Putamen (tissue), 1 donor: ENCODE results near the gene SLC7A6OS.

Experiments
- DNase-seq: peaks from one replicate; pipeline ENCODE4 v3.0.0-alpha.2; 2016; ENCODE audit warnings: low spot score

SLC7A6OS gene

DNA sequence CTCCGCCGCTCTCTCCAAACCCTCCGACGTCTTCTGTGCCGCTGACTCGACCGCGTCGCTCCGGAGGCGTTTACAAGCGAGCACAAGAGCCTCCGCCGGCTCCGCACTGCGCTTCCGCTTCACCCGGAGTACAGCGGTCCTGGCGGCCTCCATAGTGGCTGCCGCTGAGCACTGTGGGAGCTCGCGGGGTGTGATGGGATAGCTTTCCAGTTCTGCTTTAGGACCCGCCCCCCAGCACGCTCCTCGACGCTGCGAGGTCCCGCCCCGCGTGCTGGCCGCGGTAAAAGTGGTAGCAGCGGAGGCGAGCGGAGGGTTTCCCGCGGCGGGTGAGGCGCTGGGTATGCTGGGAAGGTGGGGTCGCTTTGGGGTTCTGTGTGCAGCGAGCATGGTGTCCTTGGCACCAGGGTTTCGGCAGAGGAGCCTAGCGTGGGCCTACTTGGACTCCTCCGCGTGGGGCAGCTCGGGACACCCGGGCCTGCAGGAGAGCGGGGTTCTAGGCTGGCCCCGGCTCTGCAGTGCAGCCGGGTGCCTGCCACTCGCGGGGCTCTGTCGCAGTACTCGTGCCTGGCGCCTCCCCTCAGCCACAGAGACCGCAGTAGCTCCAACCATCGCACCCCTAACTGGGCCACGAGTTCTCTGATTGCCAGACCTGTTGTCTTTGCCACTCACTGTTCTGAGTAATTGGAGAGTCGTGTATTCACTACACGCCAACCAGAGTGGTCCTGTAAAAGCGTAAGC, at the start of gene SLC7A6OS, which contains the start of gene PRMT7:
SLC7A6OS (minus strand) TSS at position 173 of the 738 bp plus-strand sequence; CDS start at position 153, 20 bp downstream.
PRMT7 (plus strand) TSS at position 246 of the 738 bp plus-strand sequence. CDS start 4,961 bp downstream, outside the sequence.
- peak; percentile 90 for DNase-seq

DNA sequence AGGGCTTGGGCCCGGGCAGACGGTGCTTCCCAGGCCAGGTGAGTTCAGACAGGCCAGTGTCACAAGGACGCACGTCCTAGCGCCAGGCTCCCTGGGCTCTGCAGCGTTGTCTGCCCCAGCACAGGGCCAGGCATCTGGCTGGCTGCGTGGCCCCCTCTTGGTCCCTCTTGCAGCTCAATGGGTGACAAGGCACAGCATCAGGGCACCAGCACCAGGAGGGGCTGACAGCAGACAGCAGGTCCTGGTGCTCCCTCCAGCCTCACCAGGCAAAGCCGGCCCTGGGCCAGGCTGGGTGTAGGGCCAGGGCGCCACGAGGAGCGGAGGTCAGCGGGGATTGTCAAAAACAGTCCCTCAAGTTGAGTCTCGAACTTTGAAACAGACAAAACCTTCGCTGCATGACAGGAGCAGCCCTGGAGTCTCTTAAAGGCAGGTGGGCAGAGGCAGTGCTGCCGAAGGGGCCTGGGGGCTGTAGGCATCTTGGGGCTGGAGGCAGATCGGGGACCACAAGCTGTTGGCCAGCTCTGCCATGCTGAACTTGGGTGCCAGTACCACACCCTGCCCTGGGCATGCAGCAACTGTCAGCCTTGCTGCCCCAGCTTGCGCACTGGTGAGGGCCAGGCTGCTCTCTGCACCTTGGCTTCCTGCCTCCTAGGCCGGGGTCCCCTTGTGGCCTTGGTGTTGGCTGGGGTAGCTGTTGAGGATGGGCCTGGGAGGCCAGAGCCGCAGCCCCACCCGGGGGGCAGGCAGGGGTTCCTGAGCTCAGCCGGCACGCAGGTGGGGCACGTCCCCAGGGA, 48.8 kb upstream of the SLC7A6OS start:
- DNase-seq, result no peak

DNA sequence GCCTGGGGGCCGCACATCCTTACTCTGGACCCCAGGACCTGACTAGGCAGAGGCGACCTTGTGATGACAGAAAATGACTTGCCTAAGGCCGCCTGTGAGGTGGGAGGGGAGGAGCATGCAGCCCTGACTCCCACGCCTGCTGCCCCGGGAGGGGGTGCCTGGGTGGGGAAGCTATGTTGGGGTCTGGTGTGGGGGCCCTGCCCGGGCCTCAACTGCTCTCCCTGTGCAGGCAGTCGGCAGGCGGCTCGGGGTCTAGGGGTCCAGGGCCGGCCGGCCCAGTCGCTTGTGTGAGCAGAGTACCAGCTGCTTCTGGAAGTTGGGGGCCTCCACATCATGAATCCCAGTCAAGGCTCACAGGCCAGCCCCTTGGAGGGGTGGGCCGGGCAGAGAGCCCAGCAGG, 48.2 kb upstream of the SLC7A6OS start:
- DNase-seq, result no peak

DNA sequence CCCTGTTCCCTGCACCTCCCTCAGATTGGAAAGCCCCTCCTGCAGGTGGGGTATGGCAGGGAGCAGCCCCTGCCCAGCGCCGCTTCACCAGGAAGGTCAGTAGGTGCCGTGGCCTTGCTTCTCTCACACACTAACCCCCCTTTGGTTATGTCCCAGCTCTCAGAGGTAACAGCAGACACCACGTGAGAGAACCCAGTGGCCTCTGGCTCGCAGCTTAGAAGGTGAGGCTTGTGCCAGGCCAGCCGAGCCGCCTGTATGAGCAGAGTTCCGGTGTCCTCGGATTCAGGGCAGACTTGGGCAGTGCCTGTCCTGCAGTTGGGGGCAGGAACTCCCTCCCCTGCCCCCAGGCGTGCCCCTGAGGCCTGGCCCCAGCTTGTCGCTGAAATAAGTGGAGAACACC, 47.2 kb upstream of the SLC7A6OS start:
- DNase-seq, result no peak

DNA sequence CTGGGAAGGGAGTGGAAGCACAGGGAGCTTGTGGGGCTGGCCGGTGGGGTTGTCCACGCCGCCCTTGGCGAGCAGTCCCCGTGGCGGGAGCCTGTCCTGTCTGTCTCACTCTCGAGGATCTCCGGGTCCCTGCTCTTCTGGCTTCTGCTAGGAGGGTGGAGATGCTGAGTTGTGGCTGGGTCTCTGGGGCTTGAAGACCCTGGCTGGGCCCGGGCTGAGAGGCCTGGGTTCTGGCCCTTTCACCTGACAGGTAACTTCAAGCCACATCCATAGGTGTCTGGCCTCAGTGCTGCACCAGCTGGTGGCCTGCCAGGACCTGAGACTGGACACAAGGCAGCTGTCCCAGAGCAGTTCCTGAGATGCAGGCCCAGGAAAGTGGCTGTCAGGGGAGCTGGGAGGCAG, 46.8 kb upstream of the SLC7A6OS start:
- DNase-seq, result no peak

DNA sequence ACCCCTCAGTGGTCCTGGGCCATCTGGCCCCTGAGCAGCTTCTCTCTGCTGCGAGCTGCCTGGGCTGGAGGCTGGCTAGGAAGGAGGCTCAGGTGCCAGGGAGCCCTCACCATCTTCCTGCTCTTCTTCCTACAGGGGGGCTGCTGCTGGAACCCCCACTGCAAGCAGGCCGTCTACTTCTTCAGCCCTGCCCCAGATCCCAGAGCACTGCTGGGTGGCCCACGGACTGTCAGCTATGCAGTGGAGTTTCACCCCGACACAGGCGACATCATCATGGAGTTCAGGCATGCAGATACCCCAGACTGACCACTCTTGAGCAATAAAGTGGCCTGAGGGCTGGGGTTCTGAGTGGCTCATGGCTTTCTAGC, 46.2 kb upstream of the SLC7A6OS start:
- no peak for DNase-seq

DNA sequence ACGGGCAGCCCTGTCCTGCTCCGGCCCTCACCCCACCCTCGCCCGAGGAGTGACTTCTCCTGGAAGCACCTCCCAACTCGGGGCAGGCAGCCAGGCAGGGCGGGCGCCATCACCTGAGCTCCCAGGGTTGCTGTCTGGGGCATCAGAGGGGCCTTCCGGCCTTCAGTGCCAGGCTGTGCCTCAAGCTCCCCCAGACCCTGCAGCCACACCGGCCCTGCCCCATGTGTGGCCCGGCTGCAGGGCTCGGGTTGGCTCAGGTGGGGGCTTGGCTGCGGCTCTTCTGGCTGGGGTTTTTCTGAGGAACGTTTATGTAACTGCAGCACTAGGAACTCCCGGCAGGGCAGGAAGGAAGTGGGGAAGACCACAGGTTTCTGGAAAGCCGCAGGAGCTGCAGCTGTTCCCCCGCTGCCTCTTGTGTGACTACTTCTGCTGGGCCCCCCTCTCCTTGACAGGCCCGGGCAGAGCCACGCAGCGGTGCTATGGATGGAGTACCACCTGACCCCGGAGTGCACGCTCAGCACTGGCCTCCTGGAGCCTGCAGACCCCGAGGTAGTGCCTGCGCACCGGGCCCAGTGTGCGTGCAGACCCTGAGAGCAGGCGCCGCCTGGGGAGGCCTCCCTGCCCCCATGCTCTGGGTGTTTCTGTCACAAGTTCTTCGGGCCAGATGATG, 45.6 kb upstream of the SLC7A6OS start:
- no peak for DNase-seq

DNA sequence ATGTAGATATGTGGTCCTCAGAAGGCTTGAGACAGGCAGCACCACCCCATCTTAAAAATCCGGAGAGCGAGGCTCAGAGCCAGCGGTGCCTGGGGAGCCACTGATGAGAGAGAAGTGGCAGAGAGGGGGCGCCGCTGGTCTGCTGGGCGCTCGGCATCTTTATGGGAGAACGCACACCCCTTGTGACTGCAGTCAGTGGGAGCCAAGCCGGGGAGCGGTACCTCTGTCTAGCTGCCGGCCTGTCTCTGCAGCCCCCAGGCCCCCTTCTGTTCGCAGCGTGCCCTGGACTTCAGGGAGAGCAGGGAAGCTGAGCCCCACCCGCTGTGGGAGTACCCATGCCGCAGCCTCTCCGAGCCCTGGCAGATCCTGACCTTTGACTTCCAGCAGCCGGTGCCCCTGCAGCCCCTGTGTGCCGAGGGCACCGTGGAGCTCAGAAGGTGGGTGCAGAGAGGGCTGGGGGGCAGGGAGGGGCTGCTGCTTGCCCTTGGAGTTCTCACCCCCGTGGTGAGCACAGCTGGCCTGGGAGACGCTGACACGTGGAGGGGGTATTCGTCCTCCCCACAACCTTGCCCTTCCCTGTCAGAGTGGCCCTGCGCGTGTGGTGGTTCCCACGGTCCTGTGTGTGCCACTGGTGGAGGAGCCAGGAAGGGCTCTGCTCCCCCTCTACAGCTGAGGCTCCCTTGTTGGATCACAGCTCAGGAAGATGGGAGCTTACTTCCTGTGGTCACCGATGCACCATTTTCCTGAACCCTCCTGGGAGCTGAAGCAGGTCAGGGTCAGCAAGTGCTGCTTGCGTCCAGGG, 44.9 kb upstream of the SLC7A6OS start:
- no peak for DNase-seq

DNA sequence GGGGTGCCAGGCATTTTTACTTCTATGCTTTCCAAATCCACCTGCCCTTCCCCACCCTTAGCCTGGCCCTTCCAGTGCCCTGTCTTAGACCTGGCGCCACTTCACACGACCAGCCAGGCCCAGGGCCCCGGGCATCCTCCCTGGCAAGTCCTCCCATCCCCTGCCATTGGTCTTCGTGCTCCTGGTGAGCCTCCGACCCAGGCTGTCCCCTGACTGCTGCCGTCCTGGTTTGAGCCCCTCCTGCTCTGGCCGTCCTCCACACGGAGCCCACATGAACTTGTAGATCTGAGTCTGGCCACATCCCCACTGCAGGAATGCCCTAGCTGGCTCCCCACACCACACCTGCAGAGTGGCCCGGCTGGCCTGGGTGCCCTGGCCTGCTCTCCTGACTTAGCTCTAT, 44.1 kb upstream of the SLC7A6OS start:
- DNase-seq, result no peak

DNA sequence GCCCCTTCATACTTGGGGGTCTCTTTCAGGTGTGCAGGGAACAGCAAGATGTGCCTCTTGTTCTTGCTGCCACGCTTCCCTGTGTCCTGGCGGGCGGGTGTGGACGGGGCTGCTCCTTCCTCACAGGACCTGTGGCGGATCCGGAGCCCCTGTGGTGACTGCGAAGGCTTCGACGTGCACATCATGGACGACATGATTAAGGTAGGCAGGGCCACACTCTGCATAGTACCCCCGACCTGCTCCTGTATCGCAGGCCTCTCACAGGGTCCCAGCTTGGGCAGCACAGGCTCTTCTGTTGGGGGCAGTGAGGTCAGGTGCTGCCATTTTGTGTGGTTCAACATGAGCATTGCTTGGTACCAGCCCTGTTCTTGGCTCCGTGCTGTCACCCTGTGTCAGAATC, 42.6 kb upstream of the SLC7A6OS start:
- DNase-seq, result no peak

DNA sequence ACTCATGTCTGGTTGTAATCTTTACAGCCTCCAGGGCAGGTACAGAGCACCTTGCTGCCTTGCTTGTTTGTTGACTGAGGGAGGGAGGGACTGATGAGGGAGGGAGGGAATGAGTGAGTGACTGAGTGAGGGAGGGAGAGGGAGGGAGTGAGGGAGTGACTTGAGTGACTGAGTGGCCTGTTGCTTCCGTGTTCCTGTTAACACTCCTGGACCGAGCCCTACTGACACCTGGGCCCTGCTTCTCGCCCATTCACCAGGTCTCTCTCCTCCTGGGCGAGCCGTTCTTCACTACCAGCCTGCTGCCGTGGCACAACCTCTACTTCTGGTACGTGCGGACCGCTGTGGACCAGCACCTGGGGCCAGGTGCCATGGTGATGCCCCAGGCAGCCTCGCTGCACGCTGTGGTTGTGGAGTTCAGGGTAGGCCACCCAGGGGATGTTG, 41.3 kb upstream of the SLC7A6OS start:
- no peak for DNase-seq

DNA sequence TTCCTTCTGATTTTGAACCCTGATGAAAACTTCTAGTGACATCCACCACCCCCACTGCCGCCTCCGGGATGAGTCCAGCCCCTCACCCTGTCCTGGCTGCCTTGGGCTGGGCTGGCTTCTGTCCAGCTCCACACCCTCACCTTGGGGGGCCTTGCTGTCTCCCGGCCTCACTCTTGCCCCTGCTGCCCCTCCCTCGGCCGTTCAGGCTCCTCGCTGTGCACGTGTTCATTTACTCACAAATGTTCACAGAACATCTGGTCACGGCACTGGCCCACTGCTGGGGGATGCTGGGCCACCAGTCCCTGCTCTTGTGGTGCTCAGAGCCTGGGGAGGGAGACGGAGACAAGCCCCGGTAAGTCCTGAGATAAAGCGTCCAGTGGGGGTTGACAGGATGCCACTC, 40.7 kb upstream of the SLC7A6OS start:
- no peak for DNase-seq

DNA sequence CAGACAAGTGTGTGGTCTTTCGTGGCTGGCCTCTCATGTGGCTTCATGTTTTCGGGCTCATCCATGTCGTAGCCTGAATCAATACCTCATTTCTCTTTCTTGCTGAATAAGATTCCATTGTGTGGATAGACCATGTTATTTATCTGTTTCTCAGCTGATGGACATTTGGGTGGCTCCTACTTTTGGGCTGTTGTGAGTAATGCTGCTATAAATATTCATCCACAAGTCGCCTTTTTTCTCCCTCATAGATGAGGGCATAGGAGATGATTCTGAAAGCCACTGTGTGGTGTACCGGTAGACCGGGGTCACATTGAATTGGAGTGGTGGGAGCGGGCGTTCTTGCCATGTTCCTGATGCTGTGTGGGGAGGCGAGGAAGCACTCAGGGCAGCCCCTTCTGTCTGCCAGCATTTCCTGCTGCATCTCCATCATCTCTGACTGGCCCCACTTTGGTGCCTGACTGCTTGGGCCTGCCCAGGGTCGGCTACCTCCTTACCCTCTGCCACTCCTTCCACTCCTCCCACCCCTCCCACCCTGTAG, 40.1 kb upstream of the SLC7A6OS start:
- no peak for DNase-seq

DNA sequence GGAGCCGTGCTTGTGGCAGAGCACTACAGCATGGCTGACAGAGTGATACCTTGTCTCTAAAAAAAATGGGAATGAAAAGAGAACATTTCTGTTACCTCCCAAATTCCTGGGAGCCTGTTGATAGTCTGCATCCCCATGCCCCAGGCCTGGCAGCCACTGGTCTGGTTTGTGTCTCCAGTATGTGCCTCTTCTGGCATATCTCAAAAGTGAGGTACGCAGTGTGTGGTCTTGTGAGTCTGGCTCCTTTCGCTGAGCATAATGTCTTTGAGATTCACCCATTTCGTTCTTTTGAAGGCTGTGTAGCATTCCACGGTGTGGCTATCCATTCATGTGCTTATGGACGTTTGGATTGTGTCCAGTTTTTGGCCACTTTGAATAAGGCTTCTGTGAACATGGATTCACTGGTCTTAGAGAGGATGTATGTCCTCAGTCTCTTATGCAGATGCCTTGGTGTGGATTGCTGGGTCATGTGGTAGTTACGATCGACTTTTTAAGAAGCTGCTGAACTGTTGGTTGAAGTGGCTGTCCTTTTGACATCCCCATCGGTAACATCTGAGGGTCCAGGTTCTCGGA, 39.2 kb upstream of the SLC7A6OS start:
- no peak for DNase-seq

DNA sequence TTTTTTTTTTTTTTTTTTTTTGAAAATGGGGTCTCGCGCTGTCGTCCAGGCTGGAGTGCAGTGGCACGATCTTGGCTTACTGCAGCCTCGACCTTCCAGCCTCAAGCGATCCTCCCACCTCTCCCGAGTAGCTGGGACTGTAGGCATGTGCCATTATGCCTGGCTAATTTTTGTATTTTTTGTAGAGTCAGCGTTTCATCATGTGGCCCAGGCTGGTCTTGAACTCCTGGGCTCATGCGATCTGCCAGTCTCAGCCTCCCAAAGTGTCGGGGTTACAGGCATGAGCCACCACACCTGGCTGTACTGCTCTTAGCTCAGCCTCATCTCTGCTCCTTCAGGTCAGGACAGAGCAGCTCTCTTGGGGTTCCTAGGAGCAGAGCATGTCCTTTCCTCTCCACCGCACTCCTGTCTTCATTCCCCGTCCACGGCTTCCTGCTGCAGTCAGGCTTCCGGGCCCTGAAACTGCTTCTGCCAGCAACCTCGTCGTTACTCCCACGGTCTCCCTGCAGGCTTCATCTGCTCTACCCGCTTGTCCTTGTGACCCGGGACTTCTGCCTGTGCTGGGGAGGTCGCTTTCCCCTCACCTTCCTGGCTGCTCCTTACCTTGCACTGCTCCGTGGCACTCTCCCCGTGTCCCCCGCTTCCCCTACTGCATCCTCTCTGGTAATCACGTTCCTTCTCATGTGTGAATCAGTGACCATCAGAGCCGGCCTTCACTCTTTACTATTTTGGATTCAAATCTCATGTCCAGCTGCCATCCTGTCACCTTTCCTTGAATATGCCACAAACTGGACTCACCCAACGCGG, 38.1 kb upstream of the SLC7A6OS start:
- no peak for DNase-seq

DNA sequence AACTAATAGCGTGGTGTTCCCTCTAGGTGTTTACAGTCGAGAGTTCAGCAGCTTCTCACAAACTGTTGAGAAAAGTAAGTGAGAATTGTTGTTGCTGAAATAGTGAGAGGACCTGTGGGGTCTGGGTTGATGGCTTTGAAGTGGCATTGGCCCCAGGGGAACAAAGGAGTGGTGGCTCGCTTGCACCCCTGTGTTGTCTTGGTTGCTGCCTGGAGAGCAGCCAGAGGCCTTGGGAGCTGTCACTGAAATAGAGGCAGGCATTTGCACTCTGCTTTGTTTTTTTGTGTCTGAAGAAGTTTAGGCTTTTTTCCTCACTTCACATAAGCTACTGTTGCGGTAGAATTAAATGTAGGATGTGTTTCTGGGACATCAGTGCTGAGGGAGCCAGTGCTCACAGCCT, 36.9 kb upstream of the SLC7A6OS start:
- DNase-seq, result no peak

DNA sequence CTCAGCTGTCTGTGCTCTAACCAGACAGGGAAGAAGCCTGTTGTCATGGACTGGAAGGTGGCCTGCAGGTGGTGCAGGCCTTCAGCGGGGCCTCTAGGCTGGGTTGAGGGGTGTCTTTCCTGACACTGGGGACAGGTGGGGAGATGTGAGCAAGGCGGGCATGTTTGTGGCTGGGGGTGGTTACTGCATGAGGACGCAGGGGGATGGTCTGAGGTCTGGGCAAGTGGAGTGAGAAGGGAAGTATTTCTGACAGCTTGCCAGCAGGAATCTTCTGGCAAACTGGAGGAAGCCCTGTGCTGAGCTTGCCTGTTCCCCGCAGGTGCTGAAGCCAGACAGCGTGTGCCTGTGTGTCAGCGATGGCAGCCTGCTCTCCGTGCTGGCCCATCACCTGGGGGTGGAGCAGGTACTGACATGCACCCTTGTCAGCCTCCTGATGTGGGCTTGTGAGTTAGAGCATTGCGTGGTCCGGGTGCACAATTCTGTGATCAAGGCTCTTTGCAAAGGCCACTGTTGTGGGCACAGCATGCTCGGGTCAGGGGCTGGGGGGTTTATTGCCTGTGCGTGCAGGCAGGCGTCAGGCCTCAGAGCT, 36.2 kb upstream of the SLC7A6OS start:
- no peak for DNase-seq

DNA sequence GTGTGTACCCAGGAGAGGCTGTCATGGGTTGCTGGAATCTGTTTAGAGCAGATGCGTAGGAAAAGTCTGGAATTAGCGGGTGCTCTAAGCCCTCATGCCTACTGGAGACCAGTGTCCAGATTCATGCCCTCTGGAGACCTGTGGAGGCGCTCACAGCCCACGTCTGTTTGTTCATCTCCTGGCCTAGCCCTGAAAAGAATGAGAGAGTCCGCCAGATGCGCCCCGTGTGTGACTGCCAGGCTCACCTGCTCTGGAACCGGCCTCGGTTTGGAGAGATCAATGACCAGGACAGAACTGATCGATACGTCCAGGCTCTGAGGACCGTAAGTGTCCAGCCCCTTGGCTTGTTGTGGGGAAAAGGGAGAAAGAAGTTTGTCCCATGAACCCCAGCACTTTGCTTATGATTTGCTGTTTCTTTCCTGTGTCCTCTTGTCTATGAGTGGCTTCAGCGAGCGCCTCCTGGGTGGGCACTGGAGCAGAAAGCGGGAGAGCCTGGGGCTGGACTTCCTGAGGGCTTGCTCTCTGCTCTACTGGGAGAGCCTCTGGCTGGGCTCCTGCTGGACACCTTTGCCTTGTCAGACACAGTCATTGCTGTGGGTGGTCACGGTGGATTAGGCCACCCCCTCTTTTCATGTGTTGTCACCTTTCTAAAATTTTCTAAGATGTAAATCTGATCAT, 35.4 kb upstream of the SLC7A6OS start:
- no peak for DNase-seq

DNA sequence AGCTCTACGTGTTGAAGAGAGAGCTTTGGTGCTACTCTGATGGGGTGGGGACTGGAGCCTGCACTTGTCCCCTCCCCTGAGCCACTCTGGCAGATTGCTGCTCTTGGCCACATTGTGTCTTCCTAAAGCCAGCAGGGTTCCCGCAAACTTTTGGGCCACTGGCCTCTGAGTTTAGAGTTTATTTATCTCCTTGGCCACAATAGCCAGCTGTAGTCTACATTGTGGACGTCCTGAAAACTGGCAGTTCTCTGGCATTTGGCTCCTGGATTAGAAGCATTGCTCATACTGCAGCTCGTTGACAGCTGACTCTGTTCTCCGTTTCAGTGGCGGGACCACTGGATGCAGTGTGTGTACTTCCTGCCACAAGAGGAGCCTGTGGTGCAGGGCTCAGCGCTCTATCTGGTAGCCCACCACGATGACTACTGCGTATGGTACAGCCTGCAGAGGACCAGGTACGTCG, 34.6 kb upstream of the SLC7A6OS start:
- DNase-seq, result no peak
